Coronary artery (tissue), 2 donors: ENCODE results near the gene CGNL1.

ENCODE experiments used
- DNase-seq: peaks from one replicate; pipeline ENCODE4 v3.0.0-alpha.2; 2017; ENCODE audit warnings: low spot score
- H3K27ac ChIP-seq, 2 donors: fragments of 200-600 bp; sonication (generic); one replicate each; pipeline ENCODE4 v1.5.1; 2016 to 2019
- H3K4me3 ChIP-seq: fragments of 200-600 bp; sonication (generic); 2 replicates; pipeline ENCODE4 v1.5.1; 2016; ENCODE audit warnings: mild to moderate bottlenecking, moderate library complexity
- CTCF ChIP-seq: fragments of 200-600 bp; sonication (generic); IDR thresholded peaks from one replicate; pipeline ENCODE4 v1.5.1; 2019; ENCODE audit warnings: antibody characterized with exemption

The CGNL1 gene

GRCh38 chr15:57532731-57533447 is 156.6 kb downstream of the CGNL1 start:
- Histone ChIP-seq H3K27ac (no peak overlapping the region), H3K4me3 (no peak overlapping the region)
- TF ChIP-seq CTCF: no peak
- DNase-seq: no peak

GRCh38 chr15:57533448-57533799 is 157.1 kb downstream of the CGNL1 start:
- peak overlapping the region in 1 of 2 donors; percentile 32 for H3K27ac ChIP-seq
- no peak overlapping the region for H3K4me3 ChIP-seq
- TF ChIP-seq CTCF: no peak
- no peak for DNase-seq

- no peak overlapping the region for H3K4me3 ChIP-seq
- DNase-seq: no peak
- TF ChIP-seq CTCF: no peak
- peak overlapping the region in 1 of 2 donors; percentile 32 for H3K27ac ChIP-seq
Observed at GRCh38 chr15:57534281-57534680, 158.0 kb downstream of the CGNL1 start.

- peak; percentile 92 for DNase-seq
- H3K27ac ChIP-seq: peak overlapping the region; percentile 16 to 48
- no peak for TF ChIP-seq CTCF
- H3K4me3 ChIP-seq: no peak overlapping the region
Observed at GRCh38 chr15:57537072-57537471, 160.8 kb downstream of the CGNL1 start.

- H3K4me3 ChIP-seq: no peak overlapping the region
- no peak for DNase-seq
- peak overlapping the region; percentile 16 to 48 for H3K27ac ChIP-seq
- no peak for TF ChIP-seq CTCF
Observed at GRCh38 chr15:57537488-57538264, 161.4 kb downstream of the CGNL1 start.

- H3K4me3 ChIP-seq: no peak overlapping the region
- no peak for TF ChIP-seq CTCF
- DNase-seq: no peak
- H3K27ac ChIP-seq: no peak overlapping the region
Observed at GRCh38 chr15:57538265-57538529, 161.9 kb downstream of the CGNL1 start.

- H3K27ac ChIP-seq: no peak overlapping the region
- DNase-seq: no peak
- no peak for TF ChIP-seq CTCF
Observed at GRCh38 chr15:57538821-57539220, 162.5 kb downstream of the CGNL1 start.

More at GRCh38 chr15:57538821-57539220, 162.5 kb downstream of the CGNL1 start:
- H3K4me3 ChIP-seq: no peak overlapping the region
